Loucy (cell line): ENCODE measurements around the gene FIGN.

ENCODE experiments used
- CTCF ChIP-seq: fragments of 200-600 bp; sonication (generic); conservative IDR thresholded peaks from 2 replicates; pipeline ENCODE4 v1.5.1; 2014; ENCODE audit warnings: mild to moderate bottlenecking, antibody characterized with exemption, low read length
- EZH2phosphoT487 ChIP-seq: fragments of 200-600 bp; IDR thresholded peaks from 2 replicates; pipeline ENCODE4 v1.6.1; 2018; ENCODE audit warnings: antibody characterized with exemption, mild to moderate bottlenecking, moderate library complexity, borderline replicate concordance

- TF ChIP-seq CTCF (no peak), EZH2phosphoT487 (no peak)
Measured at GRCh38 chr2:163573652-163574051, 162.2 kb downstream of the FIGN start.
